Stimulated activated CD4-positive, alpha-beta T cell treated with anti-CD3 and anti-CD28 coated beads, TNF-alpha, amount 100 ng/mL, for 1 hour (primary cell): ENCODE data around the gene SLC17A9.

Source experiments
- DNase-seq, 3 donors: peaks; one replicate each; pipeline ENCODE4 v3.0.0-alpha.2; 2020; ENCODE audit warnings: low read depth in 3 of 3, low spot score in 1 of 3

Gene SLC17A9

GRCh38 chr20:62937268-62938104 lies 15.0 kb upstream of the SLC17A9 start:
- peak; percentile 90 to 95 (median 95) for DNase-seq

DNA sequence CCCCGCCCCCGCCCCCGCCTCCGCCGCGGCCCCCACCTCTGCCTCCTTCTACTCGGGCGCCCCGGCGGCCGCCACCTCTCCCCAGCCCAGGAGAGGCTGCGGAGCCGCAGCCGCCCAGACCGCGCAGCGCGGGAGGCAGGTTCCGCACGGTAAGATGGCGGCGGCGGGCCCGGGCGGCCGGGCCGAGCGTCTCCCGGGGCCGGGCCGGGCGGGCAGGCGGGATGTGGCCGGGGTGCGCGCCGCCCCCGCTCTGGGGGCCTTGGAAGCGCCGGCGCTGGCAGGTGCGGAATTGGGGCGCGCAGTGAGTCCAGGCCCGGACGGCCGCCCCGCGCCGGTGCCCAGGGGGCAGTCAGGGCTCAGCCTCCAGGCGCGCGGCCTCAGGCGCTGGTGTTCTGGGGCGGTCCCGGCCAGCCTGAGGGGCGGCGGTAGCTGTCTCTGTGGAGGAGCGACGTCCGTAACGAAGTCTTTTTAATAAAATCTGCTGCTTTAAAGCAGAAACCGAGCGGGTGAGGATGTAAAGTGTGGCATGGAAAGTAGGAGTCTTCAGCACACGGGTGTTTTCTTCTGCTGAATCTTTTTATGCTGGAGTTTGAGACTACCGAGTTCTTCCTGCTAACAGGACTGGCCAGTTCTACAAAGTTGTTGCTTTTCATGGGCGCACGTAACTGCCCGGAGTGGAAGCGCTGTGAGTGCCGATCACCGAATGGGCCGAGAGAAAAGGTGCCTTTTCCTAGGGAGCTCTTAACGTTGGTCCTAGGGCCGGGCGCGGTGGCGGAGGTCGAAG lies 14.2 kb upstream of the SLC17A9 start, which contains the start of gene GID8:
TSS of gene GID8 (plus strand) at position 43 of the 784 bp plus-strand sequence. CDS start 3,356 bp downstream, outside the sequence.
- DNase-seq = peak in 1 of 3 donors; percentile 29

DNA sequence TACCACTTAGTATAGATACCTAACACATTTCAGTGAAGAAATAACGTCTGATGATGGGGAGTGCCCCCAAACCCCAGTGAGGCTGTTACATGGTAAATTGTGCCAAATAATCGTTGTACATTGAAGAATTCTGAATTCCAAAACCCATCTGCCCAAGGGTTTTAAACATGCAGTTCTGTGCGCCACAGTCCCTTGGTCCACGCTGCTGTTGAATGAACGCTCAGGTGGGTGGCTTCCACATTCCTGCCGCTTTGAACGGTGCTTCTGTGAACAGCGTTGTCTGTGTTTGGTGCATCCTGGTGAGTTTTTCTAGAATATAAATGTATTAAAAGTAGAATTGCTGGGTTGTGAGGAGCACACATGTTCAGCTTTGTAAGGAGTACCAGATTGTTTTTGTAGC lies 11.6 kb upstream of the SLC17A9 start:
- no peak for DNase-seq

DNA sequence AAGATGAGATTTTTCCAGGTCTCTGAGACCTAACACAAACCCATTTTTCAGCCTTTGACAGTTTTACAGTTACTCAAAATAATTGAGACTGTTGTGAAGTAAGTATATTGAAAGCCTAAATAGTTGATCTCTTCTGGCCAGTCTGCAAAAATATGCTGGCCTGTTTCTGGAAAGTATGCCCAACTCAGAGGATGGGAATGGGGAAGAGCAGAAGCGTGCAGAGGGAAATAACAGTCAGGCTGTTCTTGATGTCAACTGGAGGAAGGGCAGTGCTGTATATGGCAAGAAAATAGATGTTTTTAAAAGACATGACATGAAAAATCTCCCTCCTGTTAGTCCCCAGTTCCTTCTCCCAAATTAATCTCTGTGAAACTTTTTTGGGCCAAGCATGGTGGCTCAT lies 10.7 kb upstream of the SLC17A9 start:
- no peak for DNase-seq

GRCh38 chr20:62942456-62942855 lies 10.1 kb upstream of the SLC17A9 start:
- no peak for DNase-seq

DNA sequence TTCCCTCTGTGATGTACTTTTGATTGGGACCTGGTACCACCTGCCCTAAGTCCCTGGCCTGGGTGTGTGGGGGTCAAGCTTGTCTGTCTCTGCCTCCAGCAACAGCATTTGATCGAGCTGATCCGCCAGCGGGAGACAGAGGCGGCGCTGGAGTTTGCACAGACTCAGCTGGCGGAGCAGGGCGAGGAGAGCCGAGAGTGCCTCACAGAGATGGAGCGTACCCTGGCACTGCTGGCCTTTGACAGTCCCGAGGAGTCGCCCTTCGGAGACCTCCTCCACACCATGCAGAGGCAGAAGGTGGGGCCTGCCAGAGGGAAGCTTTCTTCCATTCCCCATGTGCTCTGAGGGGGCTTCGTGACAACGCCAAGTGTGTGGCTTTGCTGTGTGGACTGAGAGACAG lies 9.1 kb upstream of the SLC17A9 start:
- no peak for DNase-seq

DNA sequence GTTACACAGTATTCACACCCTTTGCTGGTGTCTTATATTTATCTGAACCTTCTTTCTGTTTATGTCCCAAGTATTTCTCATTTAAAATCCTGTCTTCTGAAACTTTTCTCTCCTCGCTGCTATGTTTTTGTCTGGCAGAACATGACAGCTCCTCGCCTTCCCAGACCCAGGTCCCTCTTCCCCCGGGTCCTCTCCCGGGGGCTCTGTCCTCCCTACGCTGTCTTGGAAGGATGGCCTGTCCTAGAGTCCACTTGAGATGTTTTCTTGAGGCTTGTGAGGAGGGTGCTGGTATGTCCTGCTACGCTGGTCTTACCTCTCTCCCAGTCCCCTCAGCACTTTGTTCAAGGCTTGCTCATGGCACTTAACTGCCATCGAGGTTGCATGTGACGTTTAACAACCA lies 8.3 kb upstream of the SLC17A9 start:
- no peak for DNase-seq

DNA sequence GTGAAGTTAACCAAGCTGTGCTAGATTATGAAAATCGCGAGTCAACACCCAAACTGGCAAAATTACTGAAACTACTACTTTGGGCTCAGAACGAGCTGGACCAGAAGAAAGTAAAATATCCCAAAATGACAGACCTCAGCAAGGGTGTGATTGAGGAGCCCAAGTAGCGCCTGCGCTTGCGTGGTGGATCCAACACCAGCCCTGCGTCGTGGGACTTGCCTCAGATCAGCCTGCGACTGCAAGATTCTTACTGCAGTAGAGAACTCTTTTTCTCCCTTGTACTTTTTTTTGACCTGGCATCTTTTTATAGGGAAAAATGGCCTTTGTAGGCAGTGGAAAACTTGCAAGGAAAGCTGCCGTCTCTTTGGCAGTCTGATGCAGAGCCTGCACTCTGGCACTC lies 7.8 kb upstream of the SLC17A9 start:
- no peak for DNase-seq

DNA sequence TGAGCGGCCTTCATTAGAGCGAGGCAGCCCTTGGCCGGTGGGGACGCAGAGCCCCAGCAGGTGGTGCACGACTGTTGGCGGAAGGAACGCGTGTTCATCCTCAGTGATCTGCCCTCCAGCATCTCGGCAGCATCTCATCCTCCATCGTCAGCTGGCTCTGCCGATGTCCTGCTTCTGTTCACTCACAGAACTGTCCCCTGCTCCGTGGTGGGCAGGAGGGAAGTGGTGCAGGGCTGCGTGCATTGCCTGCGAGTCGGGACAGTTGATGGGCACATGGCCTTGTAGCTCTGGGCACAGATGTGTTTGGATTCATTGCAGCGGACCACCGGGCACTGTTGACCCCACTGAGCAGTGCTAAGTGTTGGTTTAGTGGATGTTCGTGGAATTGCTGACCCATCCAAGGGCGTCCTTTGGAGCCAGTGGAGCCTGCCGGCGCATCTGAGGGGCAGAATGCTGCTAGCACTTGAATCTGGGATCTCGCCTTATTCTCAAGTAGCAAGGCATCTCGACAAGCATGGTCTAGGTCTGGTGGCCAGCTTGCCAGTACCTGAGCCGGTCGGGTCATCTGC lies 6.7 kb upstream of the SLC17A9 start:
- no peak for DNase-seq

GRCh38 chr20:62946918-62947317 lies 5.6 kb upstream of the SLC17A9 start:
- DNase-seq = no peak

- DNase-seq = no peak
Measured at GRCh38 chr20:62947532-62948300, 4.8 kb upstream of the SLC17A9 start.

- no peak for DNase-seq
Measured at GRCh38 chr20:62949153-62949821, 3.2 kb upstream of the SLC17A9 start.

DNA sequence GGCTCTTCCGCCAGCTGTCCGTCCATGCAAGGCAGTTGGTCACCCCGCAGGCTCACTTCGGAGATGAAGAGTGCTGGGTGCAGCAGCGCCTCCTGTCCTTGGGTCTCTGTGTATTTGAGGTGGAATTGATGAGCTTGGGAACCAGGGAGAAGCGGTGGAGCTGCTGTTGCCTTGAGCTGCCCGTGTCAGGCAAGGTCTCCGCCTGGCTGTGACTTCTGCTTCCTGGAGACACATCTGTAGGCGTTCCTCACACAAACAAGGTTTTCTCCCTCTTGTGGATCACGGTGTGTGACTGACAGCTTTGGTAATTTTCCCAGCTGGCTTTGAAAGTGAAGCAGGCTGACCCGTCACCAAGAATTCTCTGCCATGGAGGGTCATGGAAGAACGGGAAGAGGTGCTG lies 2.5 kb upstream of the SLC17A9 start:
- DNase-seq = no peak

- DNase-seq = no peak
Measured at GRCh38 chr20:62950741-62951140, 1.8 kb upstream of the SLC17A9 start.

GRCh38 chr20:62951143-62951895 lies 1.2 kb upstream of the SLC17A9 start:
- DNase-seq = no peak

GRCh38 chr20:62951896-62952372 lies 575 bp upstream of the SLC17A9 start:
- DNase-seq = no peak

- no peak for DNase-seq
Measured at GRCh38 chr20:62952968-62953838, 694 bp downstream of the SLC17A9 start.

GRCh38 chr20:62953839-62954703 lies 1.6 kb downstream of the SLC17A9 start:
- peak in 2 of 3 donors; percentile 27 to 31 for DNase-seq
